IPS-18c (cell line): ENCODE results near the gene NUDCD3.

Experiments
- H3K4me3 ChIP-seq: 2 replicates; pipeline ENCODE4 v1.7.0; 2013; ENCODE audit warnings: low read depth, mild to moderate bottlenecking, low read length, moderate library complexity; ENCODE audit not compliant: insufficient read depth
- H3K9me3 ChIP-seq: one replicate; pipeline ENCODE4 v1.6.1; 2013; ENCODE audit warnings: mild to moderate bottlenecking, low read length, moderate library complexity; ENCODE audit not compliant: control insufficient read depth, insufficient read depth

NUDCD3 gene

DNA sequence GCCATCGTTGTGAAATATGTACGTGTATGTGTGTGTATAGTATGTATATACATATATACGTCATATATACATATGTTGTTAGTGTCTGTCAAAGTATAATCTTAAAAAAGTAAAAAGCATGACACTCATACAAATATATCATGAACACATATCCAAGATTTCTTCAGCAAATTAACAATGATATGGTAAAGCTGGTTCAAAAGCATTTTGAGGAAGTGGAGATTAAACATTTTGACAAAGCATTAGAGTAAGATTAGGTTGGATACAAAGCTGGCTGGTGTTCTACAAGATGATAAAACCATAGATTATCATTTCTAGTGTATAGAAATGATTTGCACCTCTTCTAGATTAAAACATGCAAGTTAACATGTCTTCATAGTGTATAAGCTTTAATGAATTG is 771 bp upstream of the NUDCD3 start:
- H3K4me3 ChIP-seq: peak overlapping the region; percentile 93; the same call in 1 of the 2 replicates
- no peaks in the 10 kb centered on the region for H3K9me3 ChIP-seq

DNA sequence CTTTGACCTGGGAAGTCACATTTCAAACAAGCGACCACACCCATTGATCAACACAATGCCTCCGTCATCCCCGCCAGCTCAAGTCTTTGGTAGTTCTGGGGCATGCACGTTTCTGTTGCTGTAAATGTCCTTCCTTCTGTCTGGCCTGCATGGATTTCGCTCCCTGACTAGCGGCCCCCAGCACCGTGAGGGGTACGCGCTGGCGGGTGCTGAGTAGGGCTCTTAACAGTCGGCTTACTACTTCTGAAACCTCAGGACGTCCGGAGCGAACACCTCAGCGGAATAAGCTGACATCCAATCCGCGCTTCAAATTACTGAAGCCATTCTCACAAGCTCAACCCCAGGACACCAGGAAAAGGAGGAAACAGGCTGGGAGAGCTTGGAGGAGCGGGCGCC is 505 bp downstream of the NUDCD3 start:
- Histone ChIP-seq H3K4me3 (peak overlapping the region; percentile 93), H3K9me3 (no peaks in the 10 kb centered on the region)

DNA sequence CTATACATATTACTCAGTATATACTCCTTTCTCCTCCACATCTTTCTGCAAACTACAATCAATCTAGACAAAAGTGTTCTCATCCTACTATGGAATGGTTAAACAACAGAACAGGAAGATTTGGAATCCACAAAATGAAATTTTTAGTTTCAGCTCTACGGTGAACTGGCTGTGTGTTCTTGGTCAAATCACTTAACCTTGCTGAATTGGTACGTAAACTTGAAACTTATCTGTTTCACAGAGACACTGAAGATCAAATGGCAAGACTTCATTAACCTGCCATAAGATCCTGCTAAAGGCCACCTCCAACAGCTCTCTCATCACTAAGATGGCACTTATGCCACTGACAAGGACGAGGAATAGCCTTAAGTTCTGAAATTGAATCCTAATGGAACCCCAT is 1.5 kb downstream of the NUDCD3 start:
- Histone ChIP-seq H3K4me3 (0 out of 2 replicates have a peak overlapping the region, but pooled peaks have one; percentile 25), H3K9me3 (no peaks in the 10 kb centered on the region)

DNA sequence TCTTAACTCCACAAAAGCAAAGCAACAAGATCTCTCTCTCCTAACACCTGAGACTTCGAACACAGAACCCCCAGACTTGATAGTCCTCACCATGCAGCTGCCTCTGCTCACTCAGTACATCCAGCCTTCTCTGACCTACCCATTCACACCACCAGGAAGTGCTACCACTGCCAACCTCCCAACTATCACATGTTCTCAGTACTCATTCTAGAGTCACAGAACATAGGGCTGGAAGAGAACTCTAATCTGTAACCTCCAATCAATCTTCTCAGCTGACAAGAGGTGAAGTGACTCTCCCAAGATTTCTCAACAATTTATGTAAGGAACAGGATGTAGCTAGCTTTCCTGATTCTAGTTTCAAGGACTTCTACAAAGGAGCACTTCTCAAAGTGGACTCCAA is 3.8 kb downstream of the NUDCD3 start:
- Histone ChIP-seq H3K4me3 (no peak overlapping the region), H3K9me3 (no peaks in the 10 kb centered on the region)

DNA sequence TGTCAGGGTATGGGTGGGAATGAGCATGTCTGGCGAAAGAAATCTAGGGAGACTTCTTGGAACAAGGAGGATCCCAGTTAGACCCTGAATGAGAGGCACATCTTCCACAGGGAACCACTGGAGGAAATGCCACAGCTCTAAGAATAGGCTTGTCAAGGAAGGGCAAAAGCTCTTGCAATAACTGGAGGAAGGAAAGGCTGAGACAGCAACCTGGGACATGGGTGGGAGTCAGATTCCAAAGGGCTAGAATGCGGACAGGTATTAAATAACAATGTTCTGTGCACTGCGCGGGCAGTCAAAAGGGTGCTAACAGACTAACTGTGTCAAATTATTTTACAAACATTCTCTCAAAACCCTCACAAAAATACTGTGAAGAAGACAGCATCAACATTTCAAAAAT is 4.5 kb downstream of the NUDCD3 start:
- H3K9me3 ChIP-seq: no peaks in the 10 kb centered on the region
- no peak overlapping the region for H3K4me3 ChIP-seq

DNA sequence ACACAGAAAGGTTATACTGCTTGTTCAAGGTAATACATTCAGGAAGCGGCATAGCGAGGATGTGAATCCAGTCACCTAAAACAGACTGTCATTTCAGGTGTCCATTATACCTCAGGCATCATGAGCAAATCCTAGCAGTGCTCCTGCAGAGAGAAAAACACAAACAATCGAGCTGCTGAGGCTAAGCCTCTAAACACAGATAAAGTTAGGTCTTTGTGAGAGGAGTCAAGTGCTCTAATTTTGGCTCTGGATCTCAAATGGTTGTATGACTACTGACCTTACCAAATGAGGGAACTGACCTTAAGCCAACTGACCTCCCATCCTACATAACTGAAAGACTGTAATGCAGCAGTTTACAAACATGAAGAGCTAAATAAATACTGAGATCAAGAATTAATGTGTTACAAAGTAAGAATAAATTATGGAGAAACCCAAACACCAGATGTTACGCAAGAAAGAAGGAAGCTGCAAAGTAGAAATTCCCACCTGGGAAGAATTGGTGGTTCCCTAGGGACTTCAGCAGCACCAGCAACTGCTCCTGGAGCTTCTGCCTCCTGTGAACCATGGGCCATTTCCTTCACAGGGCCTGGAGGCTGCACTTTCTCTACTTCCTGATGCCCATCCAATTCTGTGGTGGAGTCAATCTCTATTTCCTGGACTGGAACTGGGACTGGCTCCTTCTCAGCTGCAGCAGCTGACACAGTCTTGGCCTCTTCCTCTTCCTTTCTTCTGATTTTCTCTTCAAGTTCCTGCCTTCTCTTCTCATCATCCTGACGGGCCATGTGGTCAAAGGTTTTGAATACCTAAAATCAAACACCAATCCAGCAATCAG is 5.8 kb downstream of the NUDCD3 start:
- Histone ChIP-seq H3K9me3 (no peaks in the 10 kb centered on the region), H3K4me3 (no peak overlapping the region)

DNA sequence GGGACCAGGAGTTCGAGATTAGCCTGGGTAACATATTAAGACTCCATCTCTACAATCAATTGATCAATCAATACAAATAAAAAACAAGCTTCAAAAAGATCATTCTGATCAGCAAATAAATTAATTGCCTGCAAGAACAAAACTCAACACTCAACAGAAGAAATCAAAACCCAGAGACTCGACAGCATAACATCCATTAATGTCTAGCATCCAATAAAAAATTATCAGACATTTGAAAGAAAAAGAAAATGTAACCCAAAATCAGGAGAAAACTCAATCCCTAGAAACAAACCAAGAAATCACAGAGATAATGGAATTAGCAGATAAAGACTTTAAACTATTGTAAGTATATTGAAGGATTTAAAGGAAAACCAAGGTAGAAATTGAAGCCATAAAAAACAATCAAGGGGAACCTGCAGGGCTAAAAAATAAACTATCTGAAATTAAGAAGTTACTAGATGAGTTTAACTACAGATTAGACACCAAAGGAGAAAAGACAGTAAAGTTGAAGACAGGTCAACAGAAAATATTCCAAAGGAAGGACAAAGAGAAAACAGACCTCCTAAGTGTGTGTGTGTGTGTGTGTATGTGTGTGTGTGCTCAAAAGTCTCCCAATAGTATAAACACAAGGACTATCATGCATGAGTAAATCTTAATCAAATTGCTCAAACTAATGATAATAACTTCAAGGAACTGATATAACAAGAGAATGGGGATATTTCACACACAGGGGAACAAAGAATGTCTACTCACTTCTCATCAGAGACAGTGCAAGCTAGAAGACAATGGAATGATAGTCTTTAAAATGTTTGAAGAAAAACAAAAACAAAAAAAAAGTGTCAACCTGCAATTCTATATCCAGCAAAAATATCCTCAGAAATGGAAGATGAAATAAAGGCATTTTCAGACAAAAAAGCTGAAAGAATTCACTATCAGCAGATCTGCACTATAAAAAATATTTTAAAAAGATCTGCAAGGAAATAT is 7.7 kb downstream of the NUDCD3 start:
- Histone ChIP-seq H3K9me3 (no peaks in the 10 kb centered on the region), H3K4me3 (no peak overlapping the region)

DNA sequence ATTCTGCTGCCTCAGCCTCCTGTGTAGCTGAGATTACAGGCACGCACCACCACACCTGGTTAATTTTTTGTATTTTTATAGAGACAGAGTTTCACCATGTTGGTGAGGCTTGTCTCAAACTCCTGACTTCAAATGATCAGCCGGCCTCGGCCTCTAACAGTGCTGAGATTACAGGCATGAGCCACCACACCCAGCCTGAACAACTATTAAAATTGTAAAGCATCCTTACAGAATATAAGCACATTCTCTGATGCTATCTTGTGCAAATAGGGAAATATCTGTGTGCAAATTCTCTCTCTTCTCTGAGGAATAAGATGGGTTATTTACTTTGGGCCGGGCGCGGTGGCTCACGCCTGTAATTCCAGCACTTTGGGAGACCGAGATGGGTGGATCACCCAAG is 12.5 kb downstream of the NUDCD3 start:
- H3K4me3 ChIP-seq: no peak overlapping the region
- no peaks in the 10 kb centered on the region for H3K9me3 ChIP-seq

DNA sequence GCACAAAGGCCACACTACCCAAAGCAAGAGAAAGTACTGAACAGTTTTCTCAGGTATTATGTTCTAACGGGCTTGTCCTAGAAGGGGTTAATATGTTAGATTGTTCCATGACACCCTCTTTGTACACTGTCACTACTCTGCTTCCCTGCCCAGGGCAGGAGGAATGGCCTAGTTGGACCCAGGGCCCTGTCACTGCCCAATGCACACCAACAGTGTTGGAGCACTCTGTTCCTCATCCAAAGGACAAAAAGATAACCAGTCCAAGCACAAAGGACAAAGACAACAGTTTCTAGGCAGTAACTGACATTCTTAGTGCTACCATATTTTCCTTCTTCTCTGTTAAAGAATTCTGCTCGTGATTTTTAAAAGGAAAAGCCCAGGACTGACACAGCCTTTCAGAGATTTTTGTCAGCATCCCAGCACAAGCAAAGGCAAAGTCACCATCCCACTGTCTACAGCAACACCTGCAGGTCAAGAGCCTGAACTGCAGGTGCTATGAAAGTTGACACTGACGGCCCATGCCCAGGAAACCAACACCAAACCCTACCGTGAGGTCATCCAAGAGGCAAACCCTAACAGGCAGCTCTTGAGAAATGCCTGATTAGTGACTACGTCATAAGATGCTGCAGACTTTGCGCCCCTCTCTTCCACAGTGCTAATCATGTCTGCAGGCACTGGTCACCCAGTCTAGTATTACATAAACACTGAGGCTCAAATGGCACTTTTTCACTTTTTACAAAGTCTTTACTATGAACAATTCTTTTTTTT is 13.2 kb downstream of the NUDCD3 start:
- no peak overlapping the region for H3K4me3 ChIP-seq

DNA sequence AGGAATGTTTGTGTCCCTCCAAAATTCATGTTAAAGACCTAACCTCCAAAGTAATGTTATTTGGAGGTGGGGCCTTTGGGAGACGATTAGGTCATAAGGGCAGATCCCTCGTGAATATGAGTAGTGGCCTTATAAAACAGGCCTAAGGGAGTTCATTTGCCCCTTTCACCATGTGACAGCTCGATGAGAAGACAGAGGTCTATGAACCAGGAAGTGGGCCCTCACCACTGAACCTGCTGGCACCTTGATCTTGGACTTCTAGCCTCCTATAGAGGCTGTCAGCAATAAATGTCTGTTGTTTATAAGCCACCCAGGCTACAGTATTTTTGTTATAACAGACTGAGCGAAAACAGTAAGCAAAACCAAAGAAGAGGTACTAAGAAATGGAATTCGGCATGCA is 14.1 kb downstream of the NUDCD3 start:
- no peak overlapping the region for H3K4me3 ChIP-seq
- H3K9me3 ChIP-seq: no peaks in the 10 kb centered on the region

More for the DNA sequence above, 13.2 kb downstream of the NUDCD3 start:
- H3K9me3 ChIP-seq: no peaks in the 10 kb centered on the region

DNA sequence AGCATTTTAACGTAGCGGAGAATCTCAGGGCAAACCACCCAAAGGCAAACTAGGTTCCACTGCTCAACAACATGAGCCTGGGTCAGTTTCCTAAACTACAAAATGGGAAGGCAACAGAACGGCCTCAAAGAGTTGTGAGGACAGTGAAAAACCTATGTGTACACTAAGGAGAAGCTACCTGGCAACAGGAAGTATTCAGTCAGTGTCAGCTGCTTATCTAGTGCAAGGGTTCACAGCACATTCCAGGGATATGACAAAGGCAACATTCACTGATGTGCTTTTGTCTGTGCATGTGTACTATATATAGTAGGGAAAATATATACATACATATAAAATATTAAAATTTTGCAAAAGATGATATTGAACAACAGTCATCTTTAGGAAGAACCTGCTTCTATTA is 17.2 kb downstream of the NUDCD3 start:
- Histone ChIP-seq H3K9me3 (no peaks in the 10 kb centered on the region), H3K4me3 (no peak overlapping the region)

DNA sequence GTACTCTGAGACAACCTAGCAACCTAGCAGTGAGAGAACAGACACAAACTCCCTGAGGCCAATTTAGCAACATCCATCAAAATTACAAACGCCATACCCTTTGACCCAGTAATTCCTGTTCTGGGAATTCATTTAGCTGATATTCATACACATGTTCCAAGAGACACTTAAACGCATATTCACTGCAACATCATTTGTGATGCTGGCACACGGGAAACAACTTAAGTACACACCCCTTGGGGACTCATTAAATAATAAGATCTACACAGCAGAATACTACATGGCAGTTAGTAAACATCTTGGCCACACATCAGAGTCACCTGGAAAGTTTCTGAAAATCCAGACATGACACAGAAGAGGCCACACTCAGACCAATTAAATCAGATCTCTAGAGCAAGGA is 17.6 kb downstream of the NUDCD3 start:
- Histone ChIP-seq H3K4me3 (no peak overlapping the region), H3K9me3 (no peaks in the 10 kb centered on the region)

DNA sequence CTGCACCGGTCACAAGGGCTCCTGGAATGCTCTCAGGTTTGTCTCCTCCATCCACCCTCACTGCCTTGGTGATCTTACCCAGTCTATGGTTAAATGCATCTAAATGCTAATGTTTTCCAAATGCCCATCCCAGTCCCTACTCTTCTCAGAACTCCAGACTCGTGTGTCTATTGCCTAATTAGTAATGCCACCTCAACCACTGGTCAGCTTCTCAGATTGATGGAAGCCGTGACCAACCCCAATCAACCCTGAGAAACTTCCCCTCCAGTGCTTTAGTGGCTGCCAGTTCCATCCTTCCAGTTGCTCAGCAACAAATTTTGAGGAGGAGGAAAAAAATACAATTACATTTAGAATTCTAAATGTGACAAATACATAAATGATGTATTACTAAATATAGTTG is 18.6 kb downstream of the NUDCD3 start:
- H3K9me3 ChIP-seq: no peaks in the 10 kb centered on the region

DNA sequence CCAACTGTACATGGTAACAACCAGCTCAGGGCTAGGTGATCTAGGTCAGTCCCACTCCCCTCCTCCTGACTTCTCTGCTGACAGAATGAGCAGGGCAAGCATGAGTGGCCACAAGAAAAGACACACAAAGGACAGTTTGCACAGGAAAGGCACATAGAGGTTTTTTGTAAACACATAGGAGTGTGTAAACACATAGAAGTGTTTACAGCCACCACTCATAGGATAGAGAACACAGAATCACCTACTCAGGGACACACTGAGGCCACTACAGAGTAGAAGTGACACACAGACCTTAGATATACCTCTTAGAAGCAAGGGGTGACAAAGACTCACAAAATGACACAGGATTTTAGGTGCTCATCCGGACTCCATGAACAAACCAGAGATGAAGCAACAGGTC is 19.0 kb downstream of the NUDCD3 start:
- Histone ChIP-seq H3K4me3 (no peak overlapping the region), H3K9me3 (no peaks in the 10 kb centered on the region)

More for the DNA sequence above, 18.6 kb downstream of the NUDCD3 start:
- no peak overlapping the region for H3K4me3 ChIP-seq

DNA sequence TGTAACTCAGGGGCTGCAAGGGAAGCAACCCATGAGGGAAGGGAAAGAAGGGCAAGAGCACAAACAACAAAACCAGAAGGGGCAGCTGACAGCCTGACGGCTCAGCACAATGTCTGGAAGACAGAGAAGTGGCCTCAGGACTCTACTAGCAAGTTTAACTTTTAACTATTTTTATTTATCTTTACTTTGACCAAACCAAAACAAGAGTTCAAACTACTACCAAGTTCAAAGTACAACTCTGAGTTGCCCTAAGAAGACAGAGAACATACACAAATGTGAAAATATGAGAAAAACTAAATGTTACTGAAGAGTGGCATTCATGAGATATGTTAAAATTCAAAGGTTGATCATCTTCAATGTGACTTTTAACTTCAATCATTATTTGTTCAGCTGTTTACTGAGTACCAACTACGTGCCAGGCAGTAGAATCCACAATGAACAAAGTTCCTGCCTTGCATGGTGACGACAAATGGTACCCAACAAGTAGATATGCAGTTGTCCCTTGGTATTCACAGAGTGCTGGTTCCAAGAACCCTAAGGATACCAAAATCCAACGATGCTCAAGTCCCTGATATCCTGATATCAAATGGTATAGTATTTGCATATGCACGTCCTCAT is 19.7 kb downstream of the NUDCD3 start:
- no peak overlapping the region for H3K4me3 ChIP-seq
- H3K9me3 ChIP-seq: no peaks in the 10 kb centered on the region

DNA sequence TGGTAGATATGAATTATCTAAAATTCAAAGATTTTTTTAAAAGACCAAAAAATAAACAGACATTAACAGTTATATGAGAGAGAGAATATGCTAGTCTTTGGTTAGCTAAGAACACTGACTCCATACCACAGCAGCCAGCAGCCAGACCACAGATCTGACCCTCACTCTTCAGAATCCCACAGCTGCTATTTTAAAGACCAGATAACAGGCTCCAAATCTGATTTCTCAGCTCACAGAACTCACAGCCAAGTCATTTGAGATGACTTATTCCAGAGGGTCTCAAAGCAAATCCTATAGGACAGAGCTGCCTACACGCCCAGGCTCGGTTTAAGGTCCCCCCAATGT is 20.4 kb downstream of the NUDCD3 start:
- H3K4me3 ChIP-seq: no peak overlapping the region

More for the DNA sequence above, 20.4 kb downstream of the NUDCD3 start:
- no peaks in the 10 kb centered on the region for H3K9me3 ChIP-seq
